Adipocyte (in vitro differentiated cells): Measurements from ENCODE around the gene BCL2L1.
A peak's percentile ranks its signal among the peaks of the same experiment; 100 is the strongest.

Experiments used
- DNase-seq: peaks from one replicate; pipeline ENCODE4 v3.0.0-alpha.2; 2015; ENCODE audit warnings: low read depth
- H3K27me3 ChIP-seq: replicated peaks from 2 replicates; pipeline ENCODE4 v1.7.0; 2013; ENCODE audit warnings: mild to moderate bottlenecking, low read length, moderate library complexity; ENCODE audit not compliant: control insufficient read depth, insufficient read depth
- H3K36me3 ChIP-seq: 2 replicates; pipeline ENCODE4 v1.7.0; 2013; ENCODE audit warnings: low read length, mild to moderate bottlenecking, moderate library complexity; ENCODE audit not compliant: control insufficient read depth, insufficient read depth, severe bottlenecking
- H3K4me1 ChIP-seq: 2 replicates; pipeline ENCODE4 v1.7.0; 2013; ENCODE audit warnings: mild to moderate bottlenecking, low read length, moderate library complexity; ENCODE audit not compliant: control insufficient read depth, insufficient read depth
- H3K4me3 ChIP-seq: 2 replicates; pipeline ENCODE4 v1.7.0; 2013; ENCODE audit warnings: mild to moderate bottlenecking, low read length, moderate library complexity
- H3K9ac ChIP-seq: 2 replicates; pipeline ENCODE4 v1.7.0; 2013; ENCODE audit warnings: mild to moderate bottlenecking, low read length, moderate library complexity
- H3K9me3 ChIP-seq: 2 replicates; pipeline ENCODE4 v1.7.0; 2013; ENCODE audit warnings: mild to moderate bottlenecking, low read length, moderate library complexity; ENCODE audit not compliant: control insufficient read depth

The BCL2L1 gene

DNA sequence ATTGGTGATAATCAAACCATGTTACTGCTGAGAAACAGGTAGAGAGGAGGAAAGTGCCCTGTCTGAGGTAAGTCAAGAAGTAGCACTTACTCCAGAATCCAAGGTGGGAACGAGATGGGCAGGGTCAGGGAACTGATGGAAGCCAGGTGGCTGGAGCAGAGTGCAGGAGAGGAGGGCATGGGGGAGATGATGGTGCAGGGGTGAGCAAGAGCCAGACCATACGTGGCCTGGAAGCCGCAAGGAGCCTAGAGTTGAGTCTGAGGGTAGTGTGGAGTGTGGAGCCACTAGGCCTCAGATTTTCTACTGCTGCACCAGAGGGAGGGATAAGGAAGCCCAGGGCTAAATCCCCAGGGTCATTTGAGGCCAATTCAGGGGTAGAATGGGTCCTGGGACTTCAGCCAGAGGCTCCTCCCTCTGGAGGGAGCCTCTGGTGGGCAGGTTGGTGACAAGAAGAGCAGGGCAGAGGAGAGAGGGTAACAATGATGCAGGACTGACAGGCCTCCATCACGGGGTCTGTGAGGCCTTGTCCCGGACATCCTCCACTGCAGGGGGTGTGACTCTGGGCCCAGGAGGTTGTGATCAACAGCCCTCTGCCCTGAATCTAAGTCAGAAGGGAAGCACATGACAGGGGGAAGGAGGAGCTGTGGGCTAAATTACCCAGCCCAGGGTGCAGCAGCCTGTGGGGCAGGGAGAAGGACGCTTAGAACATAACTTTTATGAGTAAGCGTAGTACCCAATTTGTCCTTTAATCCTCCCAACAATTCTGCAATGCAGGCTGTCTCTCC, 56.2 kb downstream of the BCL2L1 start:
- DNase-seq = no peak
- H3K4me3 ChIP-seq = peak overlapping the region; percentile 13
- H3K9ac ChIP-seq = peak overlapping the region; percentile 65
- H3K27me3 ChIP-seq = no peaks in the 10 kb centered on the region
- H3K9me3 ChIP-seq = no peaks in the 10 kb centered on the region
- H3K4me1 ChIP-seq = peaks cover 78% of the 10 kb centered on the region
- H3K36me3 ChIP-seq = peaks cover 44% of the 10 kb centered on the region

DNA sequence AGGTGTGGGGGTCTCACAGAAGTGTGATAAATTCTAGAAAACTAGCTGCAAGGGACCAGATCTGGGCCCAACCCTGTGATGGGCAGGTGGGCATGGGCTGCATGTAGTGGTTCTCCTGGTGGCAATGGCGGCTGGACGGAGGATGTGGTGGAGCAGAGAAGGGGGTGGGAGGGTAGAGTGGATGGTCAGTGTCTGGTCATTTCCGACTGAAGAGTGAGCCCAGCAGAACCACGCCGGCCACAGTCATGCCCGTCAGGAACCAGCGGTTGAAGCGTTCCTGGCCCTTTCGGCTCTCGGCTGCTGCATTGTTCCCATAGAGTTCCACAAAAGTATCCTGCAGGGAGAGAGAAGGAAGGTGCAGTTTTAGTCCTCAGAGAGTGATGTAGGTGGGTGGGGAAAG, 56.9 kb downstream of the BCL2L1 start:
- no peak for DNase-seq
- Histone ChIP-seq H3K4me3 (no peak overlapping the region), H3K4me1 (peaks cover 71% of the 10 kb centered on the region)

GRCh38 chr20:31664696-31665354, 57.8 kb downstream of the BCL2L1 start:
- Histone ChIP-seq H3K9me3 (no peaks in the 10 kb centered on the region), H3K27me3 (no peaks in the 10 kb centered on the region), H3K9ac (peak overlapping the region; percentile 65), H3K4me3 (no peak overlapping the region), H3K36me3 (peaks cover 36% of the 10 kb centered on the region), H3K4me1 (peaks cover 62% of the 10 kb centered on the region)
- no peak for DNase-seq

More for the DNA sequence above, 56.9 kb downstream of the BCL2L1 start:
- Histone ChIP-seq H3K36me3 (peaks cover 39% of the 10 kb centered on the region), H3K9me3 (no peaks in the 10 kb centered on the region), H3K27me3 (no peaks in the 10 kb centered on the region), H3K9ac (peak overlapping the region; percentile 65)

DNA sequence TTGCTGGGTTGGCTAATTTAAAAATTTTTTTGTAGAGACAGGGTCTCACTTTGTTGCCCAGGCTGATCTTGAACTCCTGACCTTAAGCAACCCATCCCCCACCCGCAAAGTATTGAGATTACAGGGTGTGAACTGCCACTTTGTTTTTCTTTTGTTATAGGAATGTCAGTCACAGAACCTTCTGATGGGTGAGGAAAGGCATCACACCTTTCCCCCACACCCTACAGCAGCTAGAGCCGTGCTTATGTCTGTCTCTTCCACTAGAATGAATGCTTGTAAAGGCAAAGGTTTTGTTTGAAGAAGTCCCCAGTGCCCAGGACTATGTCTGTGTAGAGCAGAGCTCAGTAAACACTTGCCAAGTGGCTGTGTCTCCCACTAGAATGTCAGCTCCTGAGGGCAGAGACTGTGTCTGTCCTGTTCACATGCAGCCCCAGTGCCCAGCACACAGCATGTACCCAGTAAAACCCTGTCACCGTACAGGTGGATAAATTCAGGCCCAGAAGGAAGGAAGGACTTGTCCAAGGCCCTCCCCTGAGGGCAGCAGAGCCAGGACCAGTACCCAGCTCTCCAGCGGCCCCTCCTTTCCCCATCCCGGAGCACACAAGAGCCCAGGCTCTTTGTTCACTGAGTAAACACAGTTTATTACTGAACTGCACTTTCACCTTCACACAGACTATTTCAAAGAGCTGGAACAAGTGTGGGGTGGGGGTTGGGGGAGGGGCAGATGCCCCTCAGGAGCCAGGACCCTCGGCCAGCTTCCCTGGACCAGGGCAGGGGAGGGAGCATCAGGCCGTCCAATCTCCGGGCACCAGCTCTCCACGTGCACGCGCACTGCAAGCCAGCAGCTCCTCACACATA, 58.6 kb downstream of the BCL2L1 start:
- no peak overlapping the region for H3K4me3 ChIP-seq
- peaks cover 31% of the 10 kb centered on the region for H3K36me3 ChIP-seq
- H3K27me3 ChIP-seq = no peaks in the 10 kb centered on the region
- DNase-seq = no peak
- H3K4me1 ChIP-seq = peaks cover 59% of the 10 kb centered on the region
- H3K9ac ChIP-seq = peak overlapping the region; percentile 65
- no peaks in the 10 kb centered on the region for H3K9me3 ChIP-seq

GRCh38 chr20:31663524-31663837, 59.2 kb downstream of the BCL2L1 start:
- Histone ChIP-seq H3K4me1 (peaks cover 59% of the 10 kb centered on the region), H3K9ac (peak overlapping the region; percentile 5), H3K36me3 (peaks cover 31% of the 10 kb centered on the region), H3K9me3 (no peaks in the 10 kb centered on the region), H3K27me3 (no peaks in the 10 kb centered on the region), H3K4me3 (no peak overlapping the region)
- DNase-seq = no peak

DNA sequence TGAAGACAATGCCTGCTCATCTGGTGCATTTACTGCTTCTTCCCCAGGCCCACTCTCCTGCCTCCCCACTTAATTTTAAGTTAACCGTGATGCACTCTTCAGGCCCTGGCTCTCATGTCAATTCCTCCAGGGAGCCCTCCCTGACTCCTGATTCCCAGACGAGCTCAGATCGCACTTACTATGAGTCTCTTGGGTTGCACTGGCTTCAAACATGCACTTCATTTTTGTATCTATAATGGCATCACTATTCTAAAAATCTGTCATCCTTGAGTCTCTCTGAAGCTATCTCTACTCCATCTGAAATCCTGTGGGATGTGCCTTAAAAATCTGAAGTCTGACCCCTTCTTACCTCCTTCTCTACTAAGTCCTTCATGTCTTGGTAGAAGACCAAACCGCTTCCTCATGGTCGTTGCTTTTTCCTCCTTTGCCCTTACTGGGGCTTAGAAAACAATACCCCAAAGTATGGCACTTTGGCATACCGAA, 60.3 kb downstream of the BCL2L1 start:
- H3K4me1 ChIP-seq = peaks cover 49% of the 10 kb centered on the region
- H3K27me3 ChIP-seq = no peaks in the 10 kb centered on the region
- H3K36me3 ChIP-seq = peaks cover 31% of the 10 kb centered on the region
- no peaks in the 10 kb centered on the region for H3K9me3 ChIP-seq
- no peak for DNase-seq
- H3K9ac ChIP-seq = peak overlapping the region; percentile 80
- H3K4me3 ChIP-seq = peak overlapping the region; percentile 61

GRCh38 chr20:31661625-31662371, 60.9 kb downstream of the BCL2L1 start:
- peak; percentile 93 for DNase-seq
- Histone ChIP-seq H3K9ac (peak overlapping the region; percentile 80), H3K4me3 (peak overlapping the region; percentile 61), H3K36me3 (peaks cover 31% of the 10 kb centered on the region), H3K9me3 (no peaks in the 10 kb centered on the region), H3K4me1 (peaks cover 43% of the 10 kb centered on the region), H3K27me3 (no peaks in the 10 kb centered on the region)

- DNase-seq = no peak
- H3K9ac ChIP-seq = no peak overlapping the region
- H3K27me3 ChIP-seq = no peaks in the 10 kb centered on the region
- peaks cover 20% of the 10 kb centered on the region for H3K4me1 ChIP-seq
- no peaks in the 10 kb centered on the region for H3K36me3 ChIP-seq
- H3K4me3 ChIP-seq = no peak overlapping the region
- H3K9me3 ChIP-seq = no peaks in the 10 kb centered on the region
Measured at GRCh38 chr20:31654534-31654933, 68.1 kb downstream of the BCL2L1 start.

DNA sequence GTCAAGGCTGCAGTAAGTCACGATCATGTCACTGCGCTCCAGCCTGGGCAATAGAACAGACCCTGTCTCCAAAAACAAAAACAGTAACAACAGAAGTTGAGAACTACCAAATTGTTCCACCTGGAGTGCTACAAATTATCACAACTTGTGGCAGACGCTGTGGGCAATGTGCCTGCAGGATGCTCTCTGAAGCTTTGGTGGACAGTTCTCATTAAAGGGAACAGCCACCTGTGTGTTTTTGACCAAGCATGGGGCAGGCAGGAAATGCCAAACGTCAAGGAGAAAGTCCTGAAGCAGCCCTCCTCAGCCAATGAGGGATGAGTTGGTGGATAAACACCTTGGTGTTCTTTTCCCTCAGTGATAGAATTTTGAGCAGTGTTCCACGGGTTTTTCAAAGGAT, 69.1 kb downstream of the BCL2L1 start:
- Histone ChIP-seq H3K4me1 (peaks cover 20% of the 10 kb centered on the region), H3K9me3 (no peaks in the 10 kb centered on the region), H3K27me3 (no peaks in the 10 kb centered on the region), H3K4me3 (peak overlapping the region; percentile 46), H3K36me3 (no peaks in the 10 kb centered on the region), H3K9ac (no peak overlapping the region)
- no peak for DNase-seq

DNA sequence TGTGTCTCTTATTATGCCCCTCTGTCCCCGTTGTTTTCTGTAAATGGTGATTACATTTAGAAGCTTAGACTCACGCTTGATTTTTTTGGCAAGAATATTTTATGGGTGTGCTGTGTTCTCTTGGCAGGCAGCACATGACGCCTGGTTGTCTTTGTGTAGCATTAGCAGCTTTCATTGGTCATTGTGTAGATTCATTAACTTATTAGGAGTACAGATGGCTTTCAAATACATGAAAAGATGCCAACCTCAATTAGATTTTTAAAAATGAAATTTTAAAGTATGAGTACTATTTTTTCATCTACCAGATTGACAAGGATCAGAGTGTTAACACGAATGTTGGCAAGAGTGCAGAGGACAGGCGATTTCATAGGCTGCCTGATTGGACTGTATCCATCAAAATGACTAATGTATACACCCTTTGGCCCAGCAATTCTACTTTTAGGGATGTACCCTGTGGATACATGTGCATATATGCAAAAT, 69.7 kb downstream of the BCL2L1 start:
- H3K36me3 ChIP-seq = no peaks in the 10 kb centered on the region
- no peaks in the 10 kb centered on the region for H3K9me3 ChIP-seq
- peaks cover 20% of the 10 kb centered on the region for H3K4me1 ChIP-seq
- peak; percentile 80 for DNase-seq
- H3K27me3 ChIP-seq = no peaks in the 10 kb centered on the region
- peak overlapping the region; percentile 46 for H3K4me3 ChIP-seq
- peak overlapping the region; percentile 5 for H3K9ac ChIP-seq
